CD8-positive, alpha-beta memory T cell (primary cell): ENCODE data around the gene RFC5. TPM values are rescaled to one million over a fixed set of nuclear protein-coding genes. Genes with fewer than 3 reads are reported as not detected.

ENCODE experiments used
- CTCF ChIA-PET: fragments of 350-600 bp; sonication (Branson Sonifier 250); formaldehyde crosslinking; loops from one replicate; lab custom pipeline; 2021; ENCODE audit warnings: antibody characterized with exemption; lab: Charles Lee
- POLR2A ChIA-PET: fragments of 350-600 bp; sonication (Branson Sonifier 250); formaldehyde crosslinking; loops from one replicate; lab custom pipeline; 2021; ENCODE audit warnings: antibody characterized with exemption; lab: Charles Lee
- DNase-seq, 5 donors: peaks; one replicate each; pipeline versions ENCODE4 v3.0.0 to v3.0.0-alpha.2; 2020 to 2022; ENCODE audit warnings: mixed read lengths in 1 of 5
- H3K27ac ChIP-seq: one replicate; pipeline ENCODE4 v1.7.0; 2013; ENCODE audit warnings: low read depth, mild to moderate bottlenecking, low read length, moderate library complexity
- H3K27me3 ChIP-seq: 2 replicates; pipeline ENCODE4 v1.7.0; 2013; ENCODE audit warnings: low read length, mild to moderate bottlenecking; ENCODE audit not compliant: insufficient read depth, poor library complexity, severe bottlenecking
- H3K36me3 ChIP-seq: 2 replicates; pipeline ENCODE4 v1.7.0; 2013; ENCODE audit warnings: mild to moderate bottlenecking, low read length, moderate library complexity; ENCODE audit not compliant: insufficient read depth
- H3K4me1 ChIP-seq: 2 replicates; pipeline ENCODE4 v1.7.0; 2013; ENCODE audit warnings: mild to moderate bottlenecking, low read length, moderate library complexity; ENCODE audit not compliant: insufficient read depth
- H3K4me3 ChIP-seq: 2 replicates; pipeline ENCODE4 v1.7.0; 2013; ENCODE audit warnings: mild to moderate bottlenecking, low read length
- H3K9me3 ChIP-seq: 2 replicates; pipeline ENCODE4 v1.7.0; 2013; ENCODE audit warnings: mild to moderate bottlenecking, low read length
- H3K27ac Mint-ChIP-seq, 8 donors: one replicate each; pipeline ENCODE4 v1.8.0; 2020 to 2021; ENCODE audit warnings: mixed read lengths in 8 of 8, mild to moderate bottlenecking in 6 of 8, inconsistent platforms in 3 of 8, moderate library complexity in 3 of 8
- H3K27me3 Mint-ChIP-seq, 2 donors: one replicate each; pipeline ENCODE4 v1.8.0; 2020 to 2021; ENCODE audit warnings: mixed read lengths in 2 of 2, mild to moderate bottlenecking in 1 of 2, moderate library complexity in 1 of 2
- H3K36me3 Mint-ChIP-seq, 3 donors: one replicate each; pipeline ENCODE4 v1.8.0; 2020 to 2021; ENCODE audit warnings: mixed read lengths in 3 of 3, inconsistent platforms in 1 of 3, mild to moderate bottlenecking in 1 of 3
- H3K4me1 Mint-ChIP-seq, 3 donors: one replicate each; pipeline ENCODE4 v1.8.0; 2020 to 2021; ENCODE audit warnings: mixed read lengths in 3 of 3, inconsistent platforms in 1 of 3, mild to moderate bottlenecking in 1 of 3
- H3K4me3 Mint-ChIP-seq, 7 donors: one replicate each; pipeline ENCODE4 v1.8.0; 2020 to 2021; ENCODE audit warnings: mixed read lengths in 7 of 7, mild to moderate bottlenecking in 6 of 7, moderate library complexity in 4 of 7, inconsistent platforms in 2 of 7
- H3K9me3 Mint-ChIP-seq, 5 donors: one replicate each; pipeline ENCODE4 v1.8.0; 2020 to 2022; ENCODE audit warnings: mixed read lengths in 5 of 5, mild to moderate bottlenecking in 3 of 5, moderate library complexity in 2 of 5, inconsistent platforms in 1 of 5
- polyA plus RNA-seq: library from polyadenylated mRNA; unstranded; fragments of 300-500 nt; fragmentation: Illumina TruSeq; gene quantifications from one replicate; pipeline ENCODE4 v1.2.3, GENCODE V29; 2021
- total RNA-seq, 2 experiments: library from RNA; stranded (reverse); gene quantifications; one replicate each; pipeline ENCODE4 v1.2.3, GENCODE V29; 2021

The RFC5 gene
- total and polyA plus RNA-seq, 3 experiments from 2014 or later: 14.0 to 67.4 (median 66.1) TPM

DNA sequence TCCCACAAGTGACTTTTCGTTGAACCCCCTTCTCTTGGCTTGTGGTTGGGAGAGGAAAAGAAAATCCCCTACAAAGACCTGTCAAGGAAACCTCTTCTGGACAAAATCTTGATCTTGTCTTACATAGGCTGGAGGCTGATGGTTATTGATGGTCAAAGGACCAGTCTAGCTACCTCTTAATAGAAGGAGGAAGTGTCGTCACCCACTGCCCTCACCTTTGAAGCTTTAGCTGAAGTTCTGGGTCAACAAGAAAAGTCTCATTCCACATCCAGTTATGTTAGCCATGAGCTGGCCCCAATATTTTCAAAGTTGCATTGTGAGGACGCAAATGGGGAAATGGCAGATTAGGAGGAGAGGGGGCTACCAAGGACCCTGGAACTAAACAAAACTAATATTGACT, 41.5 kb upstream of the RFC5 start:
- Mint-ChIP-seq H3K27ac (no peak overlapping the region), H3K9me3 (peaks cover 4 to 16% (median 11%) of the 10 kb centered on the region in 5 donors), H3K36me3 (peaks cover 0 to 4% (median 2%) of the 10 kb centered on the region in 3 donors), H3K27me3 (peaks cover 8 to 45% of the 10 kb centered on the region in 2 donors), H3K4me1 (no peaks in the 10 kb centered on the region), H3K4me3 (no peak overlapping the region)
- POLR2A ChIA-PET: no interaction called here
- Histone ChIP-seq H3K36me3 (no peaks in the 10 kb centered on the region), H3K4me1 (no peaks in the 10 kb centered on the region), H3K9me3 (no peaks in the 10 kb centered on the region), H3K27me3 (no peaks in the 10 kb centered on the region), H3K4me3 (no peak overlapping the region), H3K27ac (no peak overlapping the region)
- DNase-seq: no peak
- CTCF ChIA-PET: no interaction called here

- Histone ChIP-seq H3K36me3 (no peaks in the 10 kb centered on the region), H3K4me1 (no peaks in the 10 kb centered on the region), H3K27me3 (no peaks in the 10 kb centered on the region), H3K27ac (no peak overlapping the region), H3K4me3 (no peak overlapping the region), H3K9me3 (no peaks in the 10 kb centered on the region)
- POLR2A ChIA-PET: no interaction called here
- H3K4me3 Mint-ChIP-seq: no peak overlapping the region
- H3K4me1 Mint-ChIP-seq: no peaks in the 10 kb centered on the region
- no peak for DNase-seq
- peaks cover 6 to 45% of the 10 kb centered on the region in 2 donors for H3K27me3 Mint-ChIP-seq
- H3K27ac Mint-ChIP-seq: no peak overlapping the region
- peaks cover 0 to 3% (median 2%) of the 10 kb centered on the region in 5 donors for H3K9me3 Mint-ChIP-seq
- H3K36me3 Mint-ChIP-seq: peaks cover 0 to 4% (median 0%) of the 10 kb centered on the region in 3 donors
- CTCF ChIA-PET: no interaction called here
Observed at GRCh38 chr12:117977373-117977772, 39.1 kb upstream of the RFC5 start.

GRCh38 chr12:117980616-117981015, 35.9 kb upstream of the RFC5 start:
- Mint-ChIP-seq H3K4me1 (no peaks in the 10 kb centered on the region), H3K36me3 (peaks cover 0 to 4% (median 0%) of the 10 kb centered on the region in 3 donors), H3K27me3 (peaks cover 2 to 38% of the 10 kb centered on the region in 2 donors), H3K27ac (no peak overlapping the region), H3K4me3 (no peak overlapping the region), H3K9me3 (no peaks in the 10 kb centered on the region)
- Histone ChIP-seq H3K36me3 (no peaks in the 10 kb centered on the region), H3K27me3 (no peaks in the 10 kb centered on the region), H3K4me1 (no peaks in the 10 kb centered on the region), H3K9me3 (no peaks in the 10 kb centered on the region), H3K4me3 (no peak overlapping the region), H3K27ac (no peak overlapping the region)
- POLR2A ChIA-PET: no interaction called here
- DNase-seq: no peak
- CTCF ChIA-PET: no interaction called here

DNA sequence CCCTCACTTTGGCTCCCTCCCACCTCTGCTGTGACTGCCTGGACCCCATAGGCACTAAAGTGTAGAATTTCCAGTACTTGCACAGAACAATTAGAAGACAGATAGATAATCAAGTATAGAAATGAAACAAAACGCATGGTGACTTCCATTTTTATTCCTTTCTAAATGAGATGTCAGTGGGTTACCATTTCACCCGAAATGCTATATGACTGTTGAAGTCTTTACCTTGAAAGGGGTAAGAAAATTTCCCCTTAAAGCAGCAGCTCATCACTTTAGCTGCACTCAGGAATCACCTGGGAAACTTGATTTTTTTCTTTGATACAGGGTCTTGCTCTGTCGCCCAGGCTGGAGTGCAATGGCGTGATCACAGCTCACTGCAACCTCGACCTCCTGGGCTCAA, 35.2 kb upstream of the RFC5 start:
- Mint-ChIP-seq H3K27me3 (peaks cover 2 to 39% of the 10 kb centered on the region in 2 donors), H3K4me3 (no peak overlapping the region), H3K9me3 (no peaks in the 10 kb centered on the region), H3K36me3 (peaks cover 0 to 4% (median 0%) of the 10 kb centered on the region in 3 donors), H3K27ac (no peak overlapping the region), H3K4me1 (no peaks in the 10 kb centered on the region)
- Histone ChIP-seq H3K36me3 (no peaks in the 10 kb centered on the region), H3K4me3 (no peak overlapping the region), H3K27ac (no peak overlapping the region), H3K9me3 (no peaks in the 10 kb centered on the region), H3K27me3 (no peaks in the 10 kb centered on the region), H3K4me1 (no peaks in the 10 kb centered on the region)
- ChIA-PET POLR2A (no interaction called here), CTCF (no interaction called here)
- DNase-seq: no peak

GRCh38 chr12:117985182-117985581, 31.3 kb upstream of the RFC5 start:
- no peak for DNase-seq
- Mint-ChIP-seq H3K27me3 (peaks cover 2 to 31% of the 10 kb centered on the region in 2 donors), H3K4me1 (no peaks in the 10 kb centered on the region), H3K9me3 (peaks cover 0 to 5% (median 3%) of the 10 kb centered on the region in 5 donors), H3K27ac (no peak overlapping the region), H3K36me3 (peaks cover 0 to 3% (median 0%) of the 10 kb centered on the region in 3 donors), H3K4me3 (no peak overlapping the region)
- H3K27ac ChIP-seq: no peak overlapping the region
- no peak overlapping the region for H3K4me3 ChIP-seq
- H3K9me3 ChIP-seq: no peaks in the 10 kb centered on the region
- no peaks in the 10 kb centered on the region for H3K36me3 ChIP-seq
- H3K4me1 ChIP-seq: no peaks in the 10 kb centered on the region
- ChIA-PET CTCF (no interaction called here), POLR2A (no interaction called here)
- H3K27me3 ChIP-seq: no peaks in the 10 kb centered on the region

GRCh38 chr12:117986705-117987469, 29.6 kb upstream of the RFC5 start:
- CTCF ChIA-PET: no interaction called here
- Histone ChIP-seq H3K27me3 (no peaks in the 10 kb centered on the region), H3K9me3 (no peaks in the 10 kb centered on the region), H3K4me3 (no peak overlapping the region), H3K36me3 (no peaks in the 10 kb centered on the region), H3K4me1 (no peaks in the 10 kb centered on the region), H3K27ac (no peak overlapping the region)
- peaks cover 9 to 28% of the 10 kb centered on the region in 2 donors for H3K27me3 Mint-ChIP-seq
- no peak overlapping the region for H3K27ac Mint-ChIP-seq
- POLR2A ChIA-PET: no interaction called here
- H3K9me3 Mint-ChIP-seq: peaks cover 0 to 5% (median 3%) of the 10 kb centered on the region in 5 donors
- H3K36me3 Mint-ChIP-seq: peaks cover 0 to 3% (median 0%) of the 10 kb centered on the region in 3 donors
- H3K4me3 Mint-ChIP-seq: no peak overlapping the region
- H3K4me1 Mint-ChIP-seq: no peaks in the 10 kb centered on the region
- no peak for DNase-seq

DNA sequence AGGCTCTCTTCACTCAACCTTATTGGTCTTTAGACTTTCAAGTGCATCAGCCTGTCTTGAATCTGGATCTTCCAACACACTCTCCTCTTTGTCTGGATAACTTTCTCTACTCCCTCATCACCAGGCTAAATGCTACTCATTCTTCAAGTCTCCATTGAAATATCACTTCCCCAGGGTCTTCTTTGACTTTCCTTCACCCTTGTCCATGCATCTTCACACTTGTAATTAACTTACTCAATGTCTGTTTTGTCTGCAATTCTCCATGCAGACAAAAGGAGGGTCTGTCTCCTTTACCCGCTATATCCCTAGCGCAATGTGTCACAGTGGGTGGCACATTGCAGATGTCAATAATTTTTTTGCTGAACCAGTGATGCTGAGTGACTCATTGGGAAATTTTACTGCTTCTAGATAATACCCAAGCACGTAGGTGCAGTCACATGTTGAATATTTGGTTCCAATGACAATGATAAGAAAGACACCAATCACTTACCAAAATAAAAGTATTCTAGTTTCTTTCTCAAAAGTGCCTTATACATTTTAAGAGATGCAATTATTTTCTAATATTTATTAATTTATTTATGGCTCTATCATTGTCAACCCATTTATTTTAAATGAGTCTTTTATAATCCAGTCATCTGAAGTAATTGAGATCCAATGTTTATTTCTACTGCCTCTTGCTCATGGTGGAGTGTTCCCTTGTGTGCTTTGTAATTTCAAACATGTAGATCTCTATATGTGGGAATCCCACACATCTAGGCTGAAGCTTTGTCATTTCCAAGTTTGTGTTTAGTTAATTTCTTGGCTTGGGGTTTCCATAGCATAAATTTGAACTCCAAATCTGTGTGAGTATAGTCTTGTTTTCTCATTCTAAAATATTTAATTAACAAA, 21.7 kb upstream of the RFC5 start:
- no peaks in the 10 kb centered on the region for H3K36me3 ChIP-seq
- Mint-ChIP-seq H3K4me3 (no peak overlapping the region), H3K27me3 (peaks cover 12 to 13% of the 10 kb centered on the region in 2 donors), H3K9me3 (peaks cover 0 to 4% (median 2%) of the 10 kb centered on the region in 5 donors), H3K27ac (no peak overlapping the region), H3K36me3 (no peaks in the 10 kb centered on the region), H3K4me1 (no peaks in the 10 kb centered on the region)
- H3K27ac ChIP-seq: no peak overlapping the region
- CTCF ChIA-PET: no interaction called here
- POLR2A ChIA-PET: no interaction called here
- H3K9me3 ChIP-seq: no peaks in the 10 kb centered on the region
- no peak overlapping the region for H3K4me3 ChIP-seq
- H3K27me3 ChIP-seq: no peaks in the 10 kb centered on the region
- H3K4me1 ChIP-seq: no peaks in the 10 kb centered on the region
- no peak for DNase-seq

DNA sequence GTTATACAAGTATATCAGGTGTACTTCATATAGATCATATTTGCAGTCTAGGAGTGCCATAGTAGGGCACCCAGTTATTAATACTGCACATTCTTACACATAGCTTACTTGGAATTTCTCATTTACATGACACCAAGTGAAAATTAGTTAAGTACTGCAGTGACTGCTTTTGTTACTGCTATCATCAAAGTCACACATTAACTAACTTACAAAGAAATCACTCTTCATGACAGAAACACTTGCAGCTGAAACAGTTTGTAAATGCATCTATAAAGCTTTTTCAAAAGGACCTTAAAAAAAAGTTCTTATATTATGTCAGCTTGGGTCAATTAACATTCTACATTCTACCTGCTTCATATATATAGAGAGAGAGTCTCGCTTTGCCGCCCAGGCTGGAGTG, 17.8 kb upstream of the RFC5 start:
- CTCF ChIA-PET: no interaction called here
- no peaks in the 10 kb centered on the region for H3K9me3 ChIP-seq
- H3K36me3 ChIP-seq: no peaks in the 10 kb centered on the region
- no peaks in the 10 kb centered on the region for H3K4me1 ChIP-seq
- H3K27me3 ChIP-seq: no peaks in the 10 kb centered on the region
- no peaks in the 10 kb centered on the region for H3K4me1 Mint-ChIP-seq
- no peak overlapping the region for H3K4me3 ChIP-seq
- H3K9me3 Mint-ChIP-seq: peaks cover 0 to 4% (median 0%) of the 10 kb centered on the region in 5 donors
- no peak for DNase-seq
- no peak overlapping the region for H3K4me3 Mint-ChIP-seq
- POLR2A ChIA-PET: no interaction called here
- no peak overlapping the region for H3K27ac ChIP-seq
- peaks cover 4 to 8% of the 10 kb centered on the region in 2 donors for H3K27me3 Mint-ChIP-seq
- no peaks in the 10 kb centered on the region for H3K36me3 Mint-ChIP-seq
- H3K27ac Mint-ChIP-seq: no peak overlapping the region
